ENCODE data around the gene AKT3.

DNA sequence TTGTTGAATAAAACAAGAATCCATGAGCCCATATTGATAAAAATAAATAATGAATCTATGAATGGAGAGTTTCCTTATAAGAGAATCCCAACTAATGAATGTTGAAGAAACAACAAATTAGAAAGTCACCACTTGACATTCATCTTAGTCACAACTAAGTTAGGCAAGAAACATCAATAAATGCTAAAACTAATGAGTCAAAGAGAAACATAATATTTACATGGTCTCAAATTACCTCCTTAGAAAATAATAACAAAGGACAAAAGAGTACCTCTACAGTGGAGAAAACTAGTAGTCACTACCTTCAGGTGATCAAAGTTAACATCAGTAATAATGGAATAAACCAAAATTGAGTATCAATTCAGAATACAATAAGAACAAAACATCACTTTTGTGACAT lies 93.5 kb downstream of the AKT3 start:
- TF ChIP-seq CTCF (IDR thresholded peaks at IDR 0.05), result no peak
- TF ChIP-seq POLR2AphosphoS5 (IDR thresholded peaks at IDR 0.05; ENCODE audit: insufficient read depth in 1 of 2, low read depth in 1 of 2), result no peak

All from vagina (tissue), 2 donors.